GM12878 (cell line): ENCODE data around the gene ERMARD. TPM values are rescaled to one million over a fixed set of nuclear protein-coding genes. Genes with fewer than 3 reads are reported as not detected.

Experiments
- ATAC-seq: fragments of 200-7000 bp; cut with Tn5 transposase; 3 replicates; pipeline ENCODE4 v1.9.1; 2020; ENCODE audit warnings: mild to moderate bottlenecking, moderate library complexity
- BruUV-seq: library from RNA; stranded (reverse); fragments of 400-500 nt; replicated peaks from 2 replicates; lab custom pipeline; 2021; lab: Mats Ljungman, UMichigan
- CTCF ChIA-PET: fragments of 300-600 bp; sonication (Branson Sonifier 250); formaldehyde crosslinking; extraction: SDS; loops from one replicate; lab custom pipeline; 2021; ENCODE audit warnings: inconsistent platforms; lab: Yijun Ruan, JAX
- POLR2A ChIA-PET: fragments of 350-600 bp; formaldehyde crosslinking; extraction: SDS; loops from one replicate; lab custom pipeline; 2021; ENCODE audit warnings: inconsistent platforms; lab: Charles Lee
- RAD21 ChIA-PET: fragments of 300-600 bp; sonication (Branson Sonifier 250); formaldehyde crosslinking; loops from one replicate; lab custom pipeline; 2023; ENCODE audit warnings: antibody characterized with exemption; ENCODE audit not compliant: unreplicated experiment; lab: Charles Lee
- SMC1A ChIA-PET: fragments of 300-600 bp; sonication (Branson Sonifier 250); formaldehyde crosslinking; loops from one replicate; lab custom pipeline; 2023; ENCODE audit not compliant: unreplicated experiment, uncharacterized antibody; lab: Charles Lee
- DNase-seq: peaks from one replicate; pipeline ENCODE4 v3.0.0-alpha.2; 2011; ENCODE audit warnings: low read depth, low spot score
- FAIRE-seq: peaks from 3 replicates; lab custom pipeline; 2011; peaks lifted over from hg19 to GRCh38; lab: Jason Lieb, UNC
- H2AFZ ChIP-seq: 2 replicates; pipeline ENCODE4 v1.6.0; 2011; ENCODE audit warnings: low read depth, low read length, control low read depth; ENCODE audit not compliant: control insufficient read depth
- H3K27ac ChIP-seq: 2 replicates; pipeline ENCODE4 v1.5.1; 2011; ENCODE audit warnings: control low read depth; ENCODE audit not compliant: control insufficient read depth, insufficient read depth
- H3K27me3 ChIP-seq, 2 experiments: replicated peaks in 1 of 2; 2 replicates each; pipeline versions ENCODE4 v1.6.0 to v1.6.1; 2011; ENCODE audit warnings: low read length in 1 of 2; ENCODE audit not compliant: control insufficient read depth in 2 of 2, insufficient read depth in 2 of 2
- H3K36me3 ChIP-seq, 2 experiments: 2 replicates each; pipeline ENCODE4 v1.5.1; 2011; ENCODE audit warnings: low read length in 1 of 2; ENCODE audit not compliant: control insufficient read depth in 2 of 2, insufficient read depth in 2 of 2
- H3K4me1 ChIP-seq: 2 replicates; pipeline ENCODE4 v1.6.1; 2011; ENCODE audit warnings: mild to moderate bottlenecking, low read length, moderate library complexity, mixed read lengths; ENCODE audit not compliant: control insufficient read depth, insufficient read depth
- H3K4me2 ChIP-seq: 2 replicates; pipeline ENCODE4 v1.6.0; 2011; ENCODE audit warnings: control low read depth; ENCODE audit not compliant: control insufficient read depth, insufficient read depth
- H3K4me3 ChIP-seq: fragments of 200-600 bp; sonication (generic); 2 replicates; pipeline ENCODE4 v1.5.1; 2016
- H3K79me2 ChIP-seq: 2 replicates; pipeline ENCODE4 v1.6.0; 2011; ENCODE audit warnings: low read length; ENCODE audit not compliant: control insufficient read depth, insufficient read depth
- H3K9ac ChIP-seq: 2 replicates; pipeline ENCODE4 v1.8.0; 2011; ENCODE audit warnings: low read length, control low read depth, mixed read lengths; ENCODE audit not compliant: control insufficient read depth, insufficient read depth
- H3K9me3 ChIP-seq: replicated peaks from 3 replicates; pipeline ENCODE4 v1.5.1; 2011; ENCODE audit warnings: mild to moderate bottlenecking, low read length; ENCODE audit not compliant: control insufficient read depth, insufficient read depth
- H4K20me1 ChIP-seq: 2 replicates; pipeline ENCODE4 v1.6.0; 2011; ENCODE audit not compliant: control insufficient read depth, insufficient read depth
- HCFC1 ChIP-seq: fragments of 150-350 bp; IDR thresholded peaks from 2 replicates; pipeline ENCODE4 v1.6.1; 2014; ENCODE audit warnings: low read length
- PML ChIP-seq: IDR thresholded peaks from 2 replicates; pipeline ENCODE4 v1.6.1; 2012; ENCODE audit warnings: low read length, inconsistent platforms
- SKIL ChIP-seq: fragments of 450-650 bp; IDR thresholded peaks from 2 replicates; pipeline ENCODE4 v1.6.1; 2017; ENCODE audit warnings: mild to moderate bottlenecking, low read depth, inconsistent platforms; ENCODE audit not compliant: poor library complexity, severe bottlenecking
- WGBS: methylation state at CpG from one replicate; pipeline ENCODE4 v1.1.6; 2016; ENCODE audit warnings: low lambda C conversion rate; ENCODE audit not compliant: insufficient replicate concordance, insufficient coverage; ENCODE audit errors: missing lambda C conversion rate; 5-methylcytosine and 5-hydroxymethylcytosine counted together
- in situ Hi-C: fragments of 300-500 bp; cut with MboI; formaldehyde crosslinking; loops from 9 replicates; pipeline ENCODE4 v1.14.3; 2018; ENCODE audit warnings: mixed read lengths
- intact Hi-C: fragments of 100-400 bp; cut with micrococcal nuclease; formaldehyde crosslinking; loops from one replicate; pipeline ENCODE4 v1.14.2; 2022; ENCODE audit not compliant: unreplicated experiment
- polyA plus RNA-seq, 11 experiments: library from polyadenylated mRNA; depleted of rRNA in 4 of 11; unstranded in 6 of 11; stranded (reverse) in 5 of 11; fragments of >200 nt; fragmentation: Nextera tagmentation in 4 of 11; fragmentation: Illumina TruSeq in 1 of 11; extraction: Ambion mirVana in 4 of 11; extraction: Trizol in 1 of 11; gene quantifications; 1 replicate in 1 of 11; 2 replicates in 10 of 11; pipeline versions ENCODE4 v1.2.1 to v1.2.3, GENCODE V29; 2011 to 2016; ENCODE audit warnings: inconsistent platforms in 2 of 11, missing spikeins in 2 of 11, low read depth in 1 of 11
- total RNA-seq, 4 experiments: library from RNA; depleted of rRNA in 3 of 4; stranded (reverse); fragments of >200 nt in 3 of 4; fragmentation: Illumina TruSeq in 1 of 4; extraction: Trizol in 1 of 4; gene quantifications; 2 replicates each; pipeline versions ENCODE4 v1.2.1 to v1.2.3, GENCODE V29; 2013 to 2021
- TF ChIP-seq, protein P1 (sequence below): IDR thresholded peaks from 2 replicates; pipeline ENCODE4 v1.6.1; 2012; ENCODE audit warnings: mild to moderate bottlenecking, low read depth, low read length
- TF ChIP-seq, protein P2 (sequence below): IDR thresholded peaks from 2 replicates; pipeline ENCODE4 v1.6.1; 2011; ENCODE audit warnings: low read depth, mild to moderate bottlenecking, low read length, moderate library complexity, borderline replicate concordance; ENCODE audit errors: extremely low read depth

The ERMARD gene
- total and polyA plus RNA-seq, 10 of the 15 experiments (the other 5 are each of a cell fraction or from before 2014, with no cell fraction given): 24.4 to 63.3 (median 34.1) TPM

- no peak for FAIRE-seq
- ChIA-PET RAD21 (no interaction called here), SMC1A (no interaction called here), CTCF (no interaction called here), POLR2A (interaction anchor here (0.6 kb wide), 1 partner anchor 29 kb away, joined by 3 read pairs; no protein-coding TSS in a partner anchor)
- no peak for DNase-seq
- Histone ChIP-seq H4K20me1 (no peaks in the 10 kb centered on the region), H3K79me2 (no peaks in the 10 kb centered on the region), H3K9ac (no peak overlapping the region), H3K4me1 (no peaks in the 10 kb centered on the region), H3K4me3 (no peak overlapping the region), H3K27ac (no peak overlapping the region), H3K4me2 (no peak overlapping the region), H3K27me3 (no peaks in the 10 kb centered on the region), H2AFZ (no peak overlapping the region), H3K36me3 (peaks cover 3 to 18% of the 10 kb centered on the region in 2 experiments), H3K9me3 (no peaks in the 10 kb centered on the region)
- intact Hi-C loops: no loop called here
- in situ Hi-C loops: no loop called here
- TF ChIP-seq, protein P1, sequence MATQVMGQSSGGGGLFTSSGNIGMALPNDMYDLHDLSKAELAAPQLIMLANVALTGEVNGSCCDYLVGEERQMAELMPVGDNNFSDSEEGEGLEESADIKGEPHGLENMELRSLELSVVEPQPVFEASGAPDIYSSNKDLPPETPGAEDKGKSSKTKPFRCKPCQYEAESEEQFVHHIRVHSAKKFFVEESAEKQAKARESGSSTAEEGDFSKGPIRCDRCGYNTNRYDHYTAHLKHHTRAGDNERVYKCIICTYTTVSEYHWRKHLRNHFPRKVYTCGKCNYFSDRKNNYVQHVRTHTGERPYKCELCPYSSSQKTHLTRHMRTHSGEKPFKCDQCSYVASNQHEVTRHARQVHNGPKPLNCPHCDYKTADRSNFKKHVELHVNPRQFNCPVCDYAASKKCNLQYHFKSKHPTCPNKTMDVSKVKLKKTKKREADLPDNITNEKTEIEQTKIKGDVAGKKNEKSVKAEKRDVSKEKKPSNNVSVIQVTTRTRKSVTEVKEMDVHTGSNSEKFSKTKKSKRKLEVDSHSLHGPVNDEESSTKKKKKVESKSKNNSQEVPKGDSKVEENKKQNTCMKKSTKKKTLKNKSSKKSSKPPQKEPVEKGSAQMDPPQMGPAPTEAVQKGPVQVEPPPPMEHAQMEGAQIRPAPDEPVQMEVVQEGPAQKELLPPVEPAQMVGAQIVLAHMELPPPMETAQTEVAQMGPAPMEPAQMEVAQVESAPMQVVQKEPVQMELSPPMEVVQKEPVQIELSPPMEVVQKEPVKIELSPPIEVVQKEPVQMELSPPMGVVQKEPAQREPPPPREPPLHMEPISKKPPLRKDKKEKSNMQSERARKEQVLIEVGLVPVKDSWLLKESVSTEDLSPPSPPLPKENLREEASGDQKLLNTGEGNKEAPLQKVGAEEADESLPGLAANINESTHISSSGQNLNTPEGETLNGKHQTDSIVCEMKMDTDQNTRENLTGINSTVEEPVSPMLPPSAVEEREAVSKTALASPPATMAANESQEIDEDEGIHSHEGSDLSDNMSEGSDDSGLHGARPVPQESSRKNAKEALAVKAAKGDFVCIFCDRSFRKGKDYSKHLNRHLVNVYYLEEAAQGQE: no peak
- TF ChIP-seq, protein P2, sequence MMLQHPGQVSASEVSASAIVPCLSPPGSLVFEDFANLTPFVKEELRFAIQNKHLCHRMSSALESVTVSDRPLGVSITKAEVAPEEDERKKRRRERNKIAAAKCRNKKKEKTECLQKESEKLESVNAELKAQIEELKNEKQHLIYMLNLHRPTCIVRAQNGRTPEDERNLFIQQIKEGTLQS: no peak
- no peak for TF ChIP-seq PML
- TF ChIP-seq HCFC1: no peak
- TF ChIP-seq SKIL: no peak
- ATAC-seq: no peak
- WGBS: 99% methylated on average over 10 of the region's 10 CpGs
- no TSS peak for BruUV-seq
Measured at GRCh38 chr6:169763308-169763707, 11.9 kb downstream of the ERMARD start.
